H1 (cell line): ENCODE measurements around the gene KLHL3. TPM values are rescaled to one million over a fixed set of nuclear protein-coding genes. Genes with fewer than 3 reads are reported as not detected.

ENCODE experiments used
- BCL11A ChIP-seq, 2 experiments: IDR thresholded peaks; one replicate each; pipeline ENCODE4 v1.6.1; 2011; ENCODE audit warnings: low read depth in 2 of 2, low read length in 2 of 2, mild to moderate bottlenecking in 2 of 2
- CEBPB ChIP-seq: IDR thresholded peaks from 2 replicates; pipeline ENCODE4 v1.6.1; 2012; ENCODE audit warnings: low read depth, low read length
- MAFK ChIP-seq: IDR thresholded peaks from 2 replicates; pipeline ENCODE4 v1.6.1; 2012; ENCODE audit warnings: low read depth, mild to moderate bottlenecking, improper control_type of control experiment, low read length
- TAF7 ChIP-seq: optimal IDR thresholded peaks from 2 replicates; pipeline ENCODE3; 2011; ENCODE audit warnings: low read depth, mild to moderate bottlenecking, inconsistent platforms, low read length, moderate library complexity, borderline replicate concordance
- TEAD4 ChIP-seq: IDR thresholded peaks from 2 replicates; pipeline ENCODE4 v1.6.1; 2012; ENCODE audit warnings: low read depth, low read length, inconsistent platforms, mixed read lengths
- polyA plus RNA-seq, 7 experiments: library from polyadenylated mRNA; depleted of rRNA in 3 of 7; stranded (reverse) in 5 of 7; unstranded in 2 of 7; fragments of >200 nt in 5 of 7; fragments of 200-250 nt in 2 of 7; gene quantifications; 1 replicate in 5 of 7; 2 replicates in 1 of 7; 4 replicates in 1 of 7; pipeline versions ENCODE4 v1.2.1 to v1.2.3, GENCODE V29; 2011 to 2013; ENCODE audit warnings: missing spikeins in 2 of 7, mixed read lengths in 2 of 7
- total RNA-seq: library from RNA; stranded (reverse); fragmentation: NEBNext Ultra II Directional; extraction: Animal tissue kit (Norgen Biotek cat#: 25700); gene quantifications from 2 replicates; pipeline ENCODE4 v1.2.1, GENCODE V29; 2021
- TF ChIP-seq, protein P1 (sequence below): IDR thresholded peaks from 2 replicates; pipeline ENCODE4 v1.6.1; 2011; ENCODE audit warnings: low read length, improper control_type of control experiment

Gene KLHL3
- total and polyA plus RNA-seq, 2 of the 8 experiments (the other 6 are each of a cell fraction or from before 2014, with no cell fraction given): 7.4 to 13.7 TPM

DNA sequence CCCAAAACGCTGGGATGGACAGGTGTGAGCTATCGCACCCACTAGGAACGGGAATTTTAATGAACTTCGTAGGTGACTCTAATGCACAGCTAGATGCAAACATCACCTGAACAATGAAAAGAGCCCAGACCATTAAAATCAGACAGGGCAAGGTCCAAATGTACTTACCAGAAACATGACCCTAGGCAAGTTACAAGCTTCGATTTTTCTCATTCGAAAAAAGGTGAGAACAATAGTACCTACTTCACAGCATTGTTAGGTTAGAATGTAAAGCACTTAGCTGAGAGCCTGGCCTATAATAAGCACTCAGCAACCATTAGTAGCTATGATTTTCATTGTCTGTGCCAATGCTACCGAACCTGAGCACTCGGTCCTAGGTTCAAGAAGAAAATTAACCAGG is 5.8 kb upstream of the KLHL3 start (continued):
- TF ChIP-seq MAFK (no peak), BCL11A (IDR thresholded peaks at IDR 0.05; ENCODE audit: low read depth in 2 of 2, low read length in 2 of 2) (no peak), TAF7 (no peak), TEAD4 (no peak), CEBPB (no peak)
- TF ChIP-seq, protein P1, sequence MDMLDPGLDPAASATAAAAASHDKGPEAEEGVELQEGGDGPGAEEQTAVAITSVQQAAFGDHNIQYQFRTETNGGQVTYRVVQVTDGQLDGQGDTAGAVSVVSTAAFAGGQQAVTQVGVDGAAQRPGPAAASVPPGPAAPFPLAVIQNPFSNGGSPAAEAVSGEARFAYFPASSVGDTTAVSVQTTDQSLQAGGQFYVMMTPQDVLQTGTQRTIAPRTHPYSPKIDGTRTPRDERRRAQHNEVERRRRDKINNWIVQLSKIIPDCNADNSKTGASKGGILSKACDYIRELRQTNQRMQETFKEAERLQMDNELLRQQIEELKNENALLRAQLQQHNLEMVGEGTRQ: no peak
